Rectal smooth muscle tissue (tissue), 1 donor: ENCODE results near the gene PMCH.
"Not testable (repeated sequence)": the region's sequence is repeated elsewhere in the genome, so short reads cannot be mapped to it uniquely, and the experiment has no call there.

Experiments used
- H3K27ac ChIP-seq: one replicate; pipeline ENCODE4 v1.7.0; 2013; ENCODE audit warnings: low read depth, low read length, inconsistent platforms
- H3K27me3 ChIP-seq: one replicate; pipeline ENCODE4 v1.7.0; 2013; ENCODE audit warnings: low read length; ENCODE audit not compliant: control insufficient read depth, insufficient read depth
- H3K36me3 ChIP-seq: one replicate; pipeline ENCODE4 v1.7.0; 2013; ENCODE audit warnings: low read length; ENCODE audit not compliant: control insufficient read depth, insufficient read depth
- H3K4me1 ChIP-seq: one replicate; pipeline ENCODE4 v1.7.0; 2013; ENCODE audit warnings: low read length; ENCODE audit not compliant: control insufficient read depth, insufficient read depth
- H3K4me3 ChIP-seq: one replicate; pipeline ENCODE4 v1.7.0; 2013; ENCODE audit warnings: low read length
- H3K9ac ChIP-seq: one replicate; pipeline ENCODE4 v1.7.0; 2013; ENCODE audit warnings: low read length

The PMCH gene

DNA sequence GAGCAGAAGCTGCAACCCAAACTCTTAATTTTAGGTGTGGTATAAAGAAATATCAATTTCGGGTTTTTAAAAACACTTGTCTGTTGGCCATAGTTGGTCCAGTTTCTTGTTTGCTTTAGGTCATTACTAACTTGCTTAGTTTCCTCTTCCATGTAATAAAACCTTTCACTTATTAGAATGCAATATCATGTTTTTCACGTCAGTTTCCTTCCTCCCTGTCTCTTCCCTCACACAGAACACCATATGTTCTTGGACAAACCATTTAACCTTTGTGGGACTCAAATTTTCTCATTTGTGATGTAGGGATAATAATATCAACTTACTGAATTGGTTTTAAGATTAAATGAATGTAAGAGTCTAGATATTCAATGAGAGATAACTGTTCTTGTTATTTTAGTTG lies 22.9 kb downstream of the PMCH start:
- Histone ChIP-seq H3K27ac (no peak overlapping the region), H3K36me3 (no peaks in the 10 kb centered on the region), H3K4me1 (peaks cover 2% of the 10 kb centered on the region), H3K9ac (no peak overlapping the region), H3K4me3 (no peak overlapping the region), H3K27me3 (no peaks in the 10 kb centered on the region)

DNA sequence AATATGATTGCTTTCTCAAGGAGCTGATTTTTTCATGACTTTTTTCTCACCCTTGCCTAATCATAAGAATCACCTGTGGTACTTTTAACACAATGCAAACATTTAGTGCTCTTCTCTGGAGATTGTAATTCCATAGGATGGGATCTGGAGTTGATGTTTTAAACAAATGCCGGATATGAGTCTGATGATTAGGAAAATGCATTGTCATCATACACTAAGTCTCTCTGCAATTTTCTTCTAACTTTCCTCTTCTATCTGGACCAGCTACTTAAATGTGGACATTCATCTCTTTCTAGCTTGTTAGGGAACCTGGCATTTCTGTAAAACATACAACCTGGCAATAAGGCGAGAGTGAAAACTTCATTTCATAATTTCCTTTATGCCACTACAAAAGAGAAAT lies 23.5 kb downstream of the PMCH start:
- peaks cover 2% of the 10 kb centered on the region for H3K4me1 ChIP-seq
- no peak overlapping the region for H3K27ac ChIP-seq
- no peak overlapping the region for H3K4me3 ChIP-seq
- no peaks in the 10 kb centered on the region for H3K27me3 ChIP-seq
- H3K36me3 ChIP-seq: no peaks in the 10 kb centered on the region
- H3K9ac ChIP-seq: no peak overlapping the region

- H3K36me3 ChIP-seq: no peaks in the 10 kb centered on the region
- peaks cover 2% of the 10 kb centered on the region for H3K4me1 ChIP-seq
- H3K27me3 ChIP-seq: no peaks in the 10 kb centered on the region
- H3K4me3 ChIP-seq: no peak overlapping the region
- no peak overlapping the region for H3K27ac ChIP-seq
- no peak overlapping the region for H3K9ac ChIP-seq
Observed at GRCh38 chr12:102172436-102172835, 25.2 kb downstream of the PMCH start.

GRCh38 chr12:102171951-102172350 lies 25.7 kb downstream of the PMCH start:
- Histone ChIP-seq H3K27ac (no peak overlapping the region), H3K27me3 (no peaks in the 10 kb centered on the region), H3K9ac (no peak overlapping the region), H3K4me3 (no peak overlapping the region), H3K36me3 (no peaks in the 10 kb centered on the region), H3K4me1 (peaks cover 2% of the 10 kb centered on the region)

DNA sequence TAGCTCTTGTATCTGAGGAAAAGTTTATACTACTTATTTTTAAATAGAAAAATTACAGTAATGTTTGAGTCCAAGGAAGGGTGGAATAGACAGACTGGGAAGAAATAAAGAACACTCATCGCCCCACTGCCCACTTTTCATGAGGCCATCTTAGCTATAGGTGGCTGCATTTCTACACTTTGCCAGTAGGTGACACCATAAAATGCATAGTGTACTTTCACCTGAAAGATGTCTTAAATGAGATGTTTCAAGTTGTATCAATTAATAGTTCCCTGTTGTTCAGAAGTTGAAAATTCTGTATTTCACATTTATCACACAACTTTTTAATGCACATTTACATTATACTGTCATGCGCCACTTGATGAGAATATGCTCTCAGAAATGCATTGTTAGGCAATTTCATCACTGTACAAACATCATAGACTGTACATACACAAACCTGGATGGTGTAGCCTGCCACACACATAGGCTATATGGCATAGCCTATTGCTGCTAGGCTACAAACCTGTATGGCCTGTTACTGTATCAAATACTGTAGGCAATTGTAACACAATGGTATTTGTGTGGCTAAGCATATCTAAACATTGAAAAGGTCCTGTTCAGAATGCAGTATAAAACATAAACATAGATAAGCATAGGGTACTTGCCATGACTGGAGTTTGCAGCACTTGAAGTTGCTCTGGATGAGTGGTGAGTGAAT lies 27.6 kb downstream of the PMCH start:
- no peak overlapping the region for H3K9ac ChIP-seq
- peaks cover 2% of the 10 kb centered on the region for H3K4me1 ChIP-seq
- no peak overlapping the region for H3K4me3 ChIP-seq
- H3K36me3 ChIP-seq: no peaks in the 10 kb centered on the region
- no peak overlapping the region for H3K27ac ChIP-seq
- no peaks in the 10 kb centered on the region for H3K27me3 ChIP-seq

- H3K4me1 ChIP-seq: peaks cover 2% of the 10 kb centered on the region
- H3K9ac ChIP-seq: no peak overlapping the region
- no peaks in the 10 kb centered on the region for H3K27me3 ChIP-seq
- no peak overlapping the region for H3K27ac ChIP-seq
- no peak overlapping the region for H3K4me3 ChIP-seq
- no peaks in the 10 kb centered on the region for H3K36me3 ChIP-seq
Observed at GRCh38 chr12:102167821-102168604, 29.6 kb downstream of the PMCH start.

DNA sequence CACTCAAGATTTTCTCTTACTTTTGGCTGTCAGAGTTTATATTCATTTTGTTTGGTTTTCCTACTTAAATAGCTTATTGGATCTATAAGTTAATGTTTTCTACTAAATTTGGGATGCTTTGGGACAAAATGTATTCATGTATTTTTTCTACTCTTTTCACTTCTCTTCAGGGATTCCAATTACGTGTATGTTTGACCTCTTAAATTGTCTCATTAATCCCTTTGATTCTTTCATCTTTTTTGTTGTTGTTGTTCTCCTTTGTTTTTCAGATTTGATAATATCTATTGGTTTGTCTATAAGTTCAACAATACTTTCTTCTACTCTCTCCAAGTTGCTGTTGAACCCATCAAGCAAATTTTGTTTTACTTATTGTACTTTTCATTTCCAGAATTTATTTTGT lies 34.2 kb downstream of the PMCH start:
- Histone ChIP-seq H3K4me1 (no peaks in the 10 kb centered on the region), H3K9ac (no peak overlapping the region), H3K27ac (no peak overlapping the region), H3K4me3 (no peak overlapping the region), H3K36me3 (no peaks in the 10 kb centered on the region), H3K27me3 (no peaks in the 10 kb centered on the region)

DNA sequence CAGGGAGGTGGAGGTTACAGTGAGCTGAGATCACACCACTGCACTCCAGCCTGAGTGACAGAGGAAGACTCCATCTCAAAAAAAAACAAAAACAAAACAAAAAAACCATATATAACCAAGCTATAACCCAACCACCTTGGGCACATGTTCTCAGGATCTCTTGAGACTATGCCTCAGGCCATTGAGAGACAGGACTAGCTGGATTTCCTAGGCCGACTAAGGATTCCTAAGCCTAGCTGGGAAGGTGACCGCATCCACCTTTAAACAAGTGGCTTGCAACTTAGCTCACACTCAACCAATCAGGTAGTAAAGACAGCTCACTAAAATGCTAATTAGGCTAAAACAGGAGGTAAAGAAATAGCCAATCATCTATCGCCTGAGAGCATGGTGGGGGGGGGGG lies 42.4 kb downstream of the PMCH start:
- not testable (repeated sequence) for H3K9ac ChIP-seq, H3K4me1 ChIP-seq, H3K27ac ChIP-seq, H3K4me3 ChIP-seq, H3K36me3 ChIP-seq, H3K27me3 ChIP-seq

DNA sequence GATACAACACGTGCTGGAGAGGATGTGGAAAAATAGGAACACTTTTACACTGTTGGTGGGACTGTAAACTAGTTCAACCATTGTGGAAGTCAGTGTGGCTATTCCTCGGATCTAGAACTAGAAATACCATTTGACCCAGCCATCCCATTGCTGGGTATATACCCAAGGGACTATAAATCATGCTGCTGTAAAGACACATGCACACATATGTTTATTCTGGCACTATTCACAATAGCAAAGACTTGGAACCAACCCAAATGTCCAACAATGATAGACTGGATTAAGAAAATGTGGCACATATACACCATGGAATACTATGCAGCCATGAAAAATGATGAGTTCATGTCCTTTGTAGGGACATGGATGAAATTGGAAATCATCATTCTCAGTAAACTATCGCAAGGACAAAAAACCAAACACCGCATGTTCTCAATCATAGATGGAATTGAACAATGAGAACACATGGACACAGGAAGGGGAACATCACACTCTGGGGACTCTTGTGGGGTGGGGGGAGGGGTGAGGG lies 50.5 kb downstream of the PMCH start:
- H3K36me3 ChIP-seq, H3K27me3 ChIP-seq, H3K4me3 ChIP-seq, H3K27ac ChIP-seq, H3K4me1 ChIP-seq, H3K9ac ChIP-seq: not testable (repeated sequence)
